NCI-H748 (cell line): Measurements from ENCODE around the gene GSC2.
"Not testable (repeated sequence)": the region's sequence is repeated elsewhere in the genome, so short reads cannot be mapped to it uniquely, and the experiment has no call there.

Source experiments
- DNase-seq: peaks from one replicate; lab custom pipeline; 2025; ENCODE audit not compliant: unreplicated experiment; lab: John Stamatoyannopoulos, UW

The GSC2 gene

DNA sequence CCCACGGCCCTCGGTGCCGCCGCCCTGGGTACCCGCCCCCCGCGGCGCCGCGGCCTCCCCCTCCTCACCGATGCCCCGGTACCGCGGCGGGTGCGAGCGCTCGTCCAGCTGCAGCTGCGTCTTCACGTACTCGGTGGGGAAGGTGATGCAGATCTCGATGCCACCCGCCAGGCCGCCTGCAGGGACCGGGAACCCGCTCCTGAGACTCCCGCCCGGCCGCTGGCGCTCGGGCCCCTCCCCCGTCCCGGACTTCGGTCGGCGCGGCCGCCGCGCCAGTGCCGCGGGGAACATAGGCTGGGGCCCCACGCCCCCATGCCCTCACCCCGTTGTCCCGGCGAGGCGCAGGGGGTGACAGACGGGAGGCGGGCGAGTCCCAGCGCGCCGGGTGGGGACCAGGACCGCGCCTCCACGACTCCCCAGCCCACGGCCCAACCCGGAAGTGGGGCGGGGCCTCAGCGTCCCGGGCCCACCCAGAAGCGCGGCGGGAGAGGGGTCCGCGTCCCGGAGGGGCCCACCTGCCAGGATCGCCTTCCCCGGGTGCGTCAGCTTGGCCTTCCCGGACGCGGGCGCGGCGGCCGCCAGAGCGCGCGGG is 28.1 kb upstream of the GSC2 start:
- peak; percentile 71 for DNase-seq

DNA sequence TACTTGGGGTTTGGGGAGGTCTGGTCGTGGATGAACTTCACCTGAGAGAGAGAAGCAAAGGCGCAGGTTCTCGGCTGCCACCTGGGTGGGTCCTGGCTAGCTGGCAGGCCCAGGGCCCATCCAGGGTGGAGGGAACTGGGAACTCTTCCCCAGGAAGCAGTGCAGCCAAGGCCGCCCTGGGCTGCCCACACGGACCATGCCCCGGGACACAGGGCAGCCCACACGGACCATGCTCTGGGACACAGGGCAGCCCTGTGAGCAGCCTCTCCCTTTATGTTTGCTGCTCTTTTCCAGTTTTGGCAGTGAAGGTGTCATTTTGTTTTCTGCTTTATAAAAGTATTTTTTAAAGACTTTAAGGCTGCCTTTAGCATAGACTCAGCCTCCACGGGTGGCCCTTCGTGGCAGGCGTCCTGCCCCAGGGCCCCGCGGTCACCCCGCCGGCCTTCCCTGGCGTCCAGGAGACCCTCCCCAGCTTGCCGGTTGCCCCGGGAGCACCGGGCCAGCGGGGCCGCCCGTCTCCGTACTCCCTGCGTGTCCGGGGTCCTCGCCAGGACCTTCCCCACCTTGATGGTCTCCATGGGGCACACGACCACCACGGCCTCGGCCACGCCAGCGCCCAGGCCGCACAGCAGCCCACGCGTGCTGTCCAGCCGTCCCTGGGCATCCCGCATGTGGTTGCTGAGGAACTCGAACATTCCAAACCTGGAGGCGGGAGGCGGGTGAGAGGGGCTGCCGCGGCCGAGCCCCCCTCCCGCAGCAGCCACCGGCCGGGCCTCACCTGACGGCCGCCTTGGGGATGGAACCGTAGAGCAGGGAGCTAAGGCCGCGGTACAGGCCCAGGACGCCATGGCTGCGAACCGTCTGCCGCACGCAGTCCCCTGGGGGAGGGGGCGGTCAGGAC is 27.3 kb upstream of the GSC2 start:
- peak; percentile 49 for DNase-seq

DNA sequence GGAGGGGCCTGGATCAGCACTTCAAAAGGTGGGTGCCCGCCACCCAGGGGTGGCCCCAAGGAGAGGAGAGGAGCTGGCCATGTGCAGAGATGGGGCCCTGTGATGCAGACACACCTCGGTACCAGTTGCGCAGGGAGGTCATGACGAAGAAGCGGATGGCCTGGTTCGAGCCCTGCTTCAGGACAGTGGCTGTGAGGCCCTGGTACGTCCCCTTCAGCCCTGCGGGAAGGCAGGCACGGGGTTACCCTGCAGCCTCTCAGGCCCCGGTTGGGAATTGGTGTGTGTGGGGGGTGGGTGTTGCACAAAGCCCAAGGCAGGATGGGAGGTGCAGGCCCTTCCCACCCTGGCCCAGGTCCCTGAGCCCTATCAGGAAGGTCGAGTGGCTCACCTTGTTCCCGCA is 26.6 kb upstream of the GSC2 start:
- DNase-seq = no peak

GRCh38 chr22:19176175-19176643 is 26.1 kb upstream of the GSC2 start:
- no peak for DNase-seq

DNA sequence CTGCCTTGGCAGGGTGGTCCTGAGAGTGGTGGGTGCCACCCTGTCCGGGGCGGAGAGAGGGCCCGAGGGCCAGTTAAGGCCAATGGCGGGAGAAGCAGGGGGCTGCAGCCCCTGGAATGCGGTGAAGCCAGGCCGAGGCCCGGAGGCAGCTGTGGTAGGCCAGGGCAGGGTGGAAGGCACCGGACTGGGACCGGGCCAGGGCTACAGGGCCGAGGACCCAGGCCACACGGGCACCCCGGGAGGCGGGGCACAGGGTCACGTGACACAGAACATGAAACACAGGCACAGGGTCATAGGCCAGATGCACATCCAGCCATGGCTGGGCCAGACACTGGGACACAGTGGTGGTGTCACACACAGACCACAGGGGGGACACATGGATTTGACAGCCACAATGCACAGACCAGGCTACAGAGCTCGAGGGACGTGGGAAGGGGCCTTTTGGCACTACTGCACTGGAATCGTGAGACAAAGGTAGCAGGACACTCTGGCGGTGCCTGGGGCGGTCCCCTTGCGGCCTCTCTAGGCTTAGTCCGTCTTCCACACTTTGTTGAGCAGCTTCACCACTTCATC is 25.6 kb upstream of the GSC2 start:
- no peak for DNase-seq

GRCh38 chr22:19175026-19175601 is 25.0 kb upstream of the GSC2 start:
- DNase-seq = no peak

DNA sequence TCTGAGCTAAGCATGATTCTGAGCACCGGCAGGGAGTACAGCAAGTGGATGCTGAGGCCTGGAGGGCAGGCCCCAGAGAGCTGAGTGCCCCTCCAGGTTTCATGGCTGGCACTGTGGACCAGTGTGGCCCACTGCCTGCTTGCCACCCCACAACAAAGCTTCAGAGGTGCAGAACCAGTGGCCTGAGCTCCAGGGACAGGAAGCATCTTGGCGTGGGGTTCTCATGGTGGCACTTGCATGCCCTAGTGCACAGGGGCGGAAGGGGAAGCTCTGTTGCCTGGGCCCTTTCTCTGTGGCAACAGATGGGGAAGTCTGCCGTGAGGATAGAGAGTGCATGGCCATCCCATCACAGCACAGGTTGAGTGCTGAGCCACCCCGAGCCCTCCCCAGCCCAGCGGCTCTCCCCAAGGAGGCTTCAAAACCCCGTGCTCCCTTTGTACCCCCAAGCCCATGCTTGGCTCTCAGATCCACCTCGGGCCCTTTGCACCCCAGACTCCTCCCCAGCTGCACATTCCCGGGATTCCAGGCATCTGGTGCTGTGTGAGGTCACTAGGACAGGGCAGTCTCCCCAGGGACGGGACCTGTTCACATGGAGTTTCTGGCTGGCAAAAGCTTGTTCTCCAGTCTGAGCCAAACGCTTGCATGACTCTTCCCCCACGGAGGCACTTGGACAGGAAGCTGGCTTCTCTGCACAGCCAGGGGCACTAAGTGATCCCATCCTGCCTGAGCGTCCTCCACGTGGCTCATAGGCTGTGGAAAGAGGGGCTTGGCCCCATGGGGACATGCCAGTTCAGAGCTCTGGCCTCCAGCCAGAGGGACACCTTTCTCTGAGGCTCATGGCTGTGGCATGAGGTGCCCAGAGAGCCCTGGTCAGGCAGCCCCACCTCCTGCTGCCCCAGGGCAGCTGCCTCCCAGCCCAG is 24.3 kb upstream of the GSC2 start:
- DNase-seq = no peak

DNA sequence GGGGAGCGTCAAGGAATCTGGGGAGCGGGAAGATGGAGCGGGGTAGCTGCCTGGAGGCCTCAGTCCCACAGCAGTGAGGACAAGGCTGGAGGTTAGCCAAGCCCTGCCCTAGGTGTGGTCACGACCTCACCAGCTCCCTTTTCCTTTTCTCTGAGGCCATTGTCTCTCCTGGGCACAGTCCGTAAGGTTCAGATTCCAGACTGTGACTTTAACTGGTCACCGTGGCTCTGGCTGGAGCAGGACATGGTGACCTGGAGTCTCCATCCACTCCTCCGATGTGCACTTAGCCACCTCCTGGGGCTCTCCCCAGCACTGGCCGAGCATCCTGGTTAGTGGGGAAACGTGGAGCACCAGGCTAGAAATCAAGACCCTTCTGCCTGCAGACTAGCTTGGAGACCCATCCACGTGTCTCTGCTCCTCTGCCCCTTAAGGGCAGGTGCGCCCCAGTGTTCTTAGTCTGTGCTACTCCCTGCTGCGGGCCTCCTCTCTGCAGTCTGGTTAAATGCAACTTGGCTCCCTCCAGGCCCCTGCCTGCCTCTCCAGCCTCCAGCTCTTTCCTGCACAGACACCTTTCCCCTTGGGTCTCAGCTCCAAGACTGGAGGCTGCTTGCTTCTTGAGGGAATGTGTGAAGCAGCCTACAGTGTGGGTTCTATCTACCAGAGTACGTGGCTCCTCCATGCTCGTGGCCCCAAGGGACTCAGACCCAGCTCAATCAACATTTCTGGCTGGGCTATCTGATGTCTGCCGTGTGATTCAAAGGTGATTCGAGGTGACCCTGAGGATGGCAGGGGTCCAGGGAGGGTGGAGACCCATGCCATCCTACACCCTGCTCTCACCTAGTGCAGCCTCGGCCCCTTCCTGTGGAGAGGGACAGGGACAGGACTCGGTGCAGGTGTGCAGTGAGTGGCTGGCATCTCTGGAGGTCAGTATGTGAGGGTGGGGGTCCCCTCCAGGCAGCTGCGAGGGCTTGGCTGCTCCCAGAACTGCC is 23.2 kb upstream of the GSC2 start:
- no peak for DNase-seq

- no peak for DNase-seq
Measured at GRCh38 chr22:19172213-19173046, 22.3 kb upstream of the GSC2 start.

- no peak for DNase-seq
Measured at GRCh38 chr22:19169947-19170318, 19.8 kb upstream of the GSC2 start.

DNA sequence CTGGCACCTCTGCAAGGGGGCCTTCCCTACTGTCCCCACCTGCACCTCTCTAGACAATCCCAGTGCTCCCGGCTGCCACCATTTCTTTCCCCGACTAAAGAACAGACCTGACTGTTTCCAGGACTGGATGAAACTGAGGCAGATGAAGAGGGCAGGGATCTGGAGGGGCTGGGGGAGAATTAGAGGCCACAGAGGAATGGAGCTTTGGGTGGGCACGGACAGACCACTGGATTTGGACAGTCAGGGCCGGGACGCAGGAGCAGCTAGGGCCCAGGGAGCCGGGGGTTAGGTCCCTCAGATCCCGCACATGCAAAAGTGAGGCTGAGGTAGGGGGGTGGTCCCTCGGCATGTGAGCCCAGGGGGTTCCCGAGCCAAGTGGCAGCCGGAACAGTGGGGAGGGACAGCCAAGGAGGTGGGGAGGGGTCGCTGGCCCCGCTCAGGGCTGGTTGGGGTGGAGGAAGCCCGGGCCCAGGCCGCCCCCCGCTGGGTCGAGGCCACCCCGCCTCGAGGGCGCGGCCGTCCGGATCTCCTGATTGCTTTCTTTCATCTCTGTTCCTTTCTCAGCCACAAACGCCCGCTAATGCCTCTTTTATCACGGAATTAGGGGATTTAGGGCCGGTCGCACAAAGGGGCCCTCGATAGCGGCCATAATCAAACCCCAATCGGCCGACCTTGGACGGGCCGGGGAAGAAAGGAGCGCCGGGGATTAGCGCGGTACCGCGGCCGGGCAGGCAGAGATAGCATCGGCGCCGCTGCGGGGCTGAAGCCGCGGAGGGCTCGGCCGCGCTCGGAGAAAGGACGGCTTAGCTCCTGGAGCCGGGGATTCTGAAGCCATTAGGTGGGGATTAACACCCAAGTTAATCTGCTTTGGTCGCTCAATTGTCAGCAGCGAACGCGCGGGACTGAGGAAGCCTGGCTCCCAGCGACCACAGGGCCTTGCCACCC is 19.2 kb upstream of the GSC2 start:
- DNase-seq = peak; percentile 27

GRCh38 chr22:19168088-19168890 is 18.2 kb upstream of the GSC2 start:
- DNase-seq = peak; percentile 85

- DNase-seq = no peak
Measured at GRCh38 chr22:19167106-19167869, 17.2 kb upstream of the GSC2 start.

- DNase-seq = no peak
Measured at GRCh38 chr22:19166421-19166820, 16.3 kb upstream of the GSC2 start.

- no peak for DNase-seq
Measured at GRCh38 chr22:19164425-19164824, 14.3 kb upstream of the GSC2 start.

GRCh38 chr22:19158649-19159048 is 8.6 kb upstream of the GSC2 start:
- not testable (repeated sequence) for DNase-seq
